ENCODE data around the gene CDKL1. TPM values are rescaled to one million over a fixed set of nuclear protein-coding genes. Genes with fewer than 3 reads are reported as not detected.

Gene CDKL1
- total RNA-seq, result 5.5 TPM

DNA sequence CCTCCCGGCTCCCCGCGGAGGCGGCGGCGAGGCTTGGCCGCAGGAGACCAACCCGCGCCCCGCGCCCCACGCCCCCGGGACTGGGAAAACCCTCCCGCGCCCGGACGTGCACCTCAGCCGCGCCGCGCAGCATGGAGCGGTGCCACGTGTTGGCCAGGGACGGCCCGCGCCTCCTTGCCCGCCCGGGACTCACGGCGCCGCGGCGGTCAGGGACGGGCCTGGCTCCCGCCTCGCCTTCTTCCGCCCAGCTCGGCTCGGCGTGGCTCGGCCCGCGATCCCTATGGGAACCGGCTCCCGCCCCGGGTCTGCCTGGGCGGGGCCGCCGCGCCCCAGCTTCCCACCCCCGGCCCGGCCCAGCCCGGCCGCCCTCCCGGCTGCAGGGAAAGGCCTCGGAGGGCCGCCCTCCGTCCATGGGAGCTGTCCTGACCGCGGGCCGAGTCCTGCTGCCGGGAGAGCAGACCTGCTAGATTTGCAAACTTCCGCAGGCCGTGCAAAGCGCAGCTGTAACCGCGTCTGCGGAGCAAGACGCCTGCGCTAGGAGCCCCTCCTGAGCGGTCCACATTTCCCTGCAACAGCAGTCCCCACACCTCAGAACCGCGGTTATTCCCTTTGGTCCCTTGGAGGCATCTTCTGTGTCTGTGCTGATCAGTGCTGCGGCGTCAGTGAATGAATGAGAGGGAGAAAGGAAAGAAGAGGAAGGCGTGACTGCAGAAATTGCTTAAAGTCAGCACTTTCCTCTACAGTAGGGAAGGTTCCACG is at the start of gene CDKL1:
CDKL1 (minus strand) TSS at position 251 of the 759 bp plus-strand sequence. CDS start 1,013 bp downstream, outside the sequence.
- DNase-seq, result peak; percentile 77

DNA sequence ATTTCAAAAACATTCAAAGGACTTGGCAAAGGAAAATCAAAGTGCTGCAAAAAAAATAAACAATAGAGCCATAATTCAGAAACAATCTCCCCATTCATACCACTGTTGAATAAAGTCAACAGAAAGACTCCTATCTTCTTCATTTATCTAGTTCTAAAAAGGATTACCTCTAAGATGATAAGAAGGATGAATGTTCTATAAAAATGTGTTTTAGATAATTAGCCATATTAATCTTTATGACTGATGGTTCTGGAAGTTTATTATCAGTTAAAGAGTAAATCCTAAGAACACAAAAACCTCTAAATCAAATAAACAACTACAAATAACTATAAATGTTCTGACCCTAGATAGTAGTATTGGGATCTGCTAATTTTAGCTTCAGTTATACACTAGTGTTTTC is 37.8 kb upstream of the CDKL1 start:
- no peak for DNase-seq

DNA sequence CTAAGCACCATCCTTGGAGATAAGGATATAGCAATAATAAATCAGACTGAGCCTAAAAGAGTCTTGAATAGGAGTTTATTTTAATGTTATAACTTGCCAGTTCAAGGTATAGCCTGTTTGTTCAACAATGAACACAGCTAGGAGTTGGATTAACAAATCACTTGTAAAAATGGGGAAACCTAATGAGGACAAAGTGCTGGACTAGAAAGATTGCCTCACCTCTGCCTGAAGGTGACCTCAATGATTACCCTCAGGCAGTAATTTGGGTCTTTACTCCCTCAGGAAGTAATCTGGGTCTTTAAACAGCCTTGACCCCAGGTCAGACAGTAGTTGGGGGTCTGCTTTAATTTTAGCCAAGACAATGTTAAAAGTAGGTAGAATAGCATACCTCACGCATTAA is 35.5 kb upstream of the CDKL1 start:
- no peak for DNase-seq

DNA sequence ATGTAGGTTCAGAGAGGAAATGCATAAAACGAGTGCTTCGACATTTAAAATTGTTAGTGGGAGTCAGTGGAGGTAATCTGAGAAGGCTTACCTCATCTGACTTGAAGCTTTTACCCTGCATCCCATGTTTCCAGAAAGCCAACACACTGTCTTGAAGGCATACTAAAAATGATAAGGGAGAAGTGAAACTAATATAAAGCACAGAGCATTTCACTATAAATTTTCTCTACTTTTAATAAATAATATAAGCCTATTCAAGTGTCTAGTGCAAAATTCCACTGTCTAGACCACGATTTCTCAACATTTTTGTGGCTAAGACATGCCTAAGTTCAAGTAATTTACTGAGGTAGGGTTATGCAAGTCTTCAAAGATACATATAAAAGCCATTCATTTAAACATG is 29.1 kb upstream of the CDKL1 start:
- no peak for DNase-seq

DNA sequence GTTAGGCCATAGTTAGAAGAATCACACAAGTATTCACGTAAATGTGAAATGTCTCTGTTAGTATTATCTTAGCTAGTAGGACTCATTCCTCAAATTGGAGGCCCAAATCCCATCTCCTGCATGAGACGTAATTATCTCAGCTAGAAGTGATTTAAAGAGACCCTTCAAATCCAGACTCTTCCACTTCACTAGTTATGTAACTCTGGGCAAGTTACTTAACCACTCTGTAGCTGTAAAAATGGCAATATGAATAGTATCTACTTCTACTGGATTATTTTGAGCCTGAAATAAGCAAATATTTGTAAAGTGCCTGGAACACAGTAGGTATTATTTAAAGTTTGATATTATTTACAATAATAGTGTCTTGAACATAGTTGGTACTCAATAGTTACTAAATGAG is 28.4 kb upstream of the CDKL1 start:
- no peak for DNase-seq

DNA sequence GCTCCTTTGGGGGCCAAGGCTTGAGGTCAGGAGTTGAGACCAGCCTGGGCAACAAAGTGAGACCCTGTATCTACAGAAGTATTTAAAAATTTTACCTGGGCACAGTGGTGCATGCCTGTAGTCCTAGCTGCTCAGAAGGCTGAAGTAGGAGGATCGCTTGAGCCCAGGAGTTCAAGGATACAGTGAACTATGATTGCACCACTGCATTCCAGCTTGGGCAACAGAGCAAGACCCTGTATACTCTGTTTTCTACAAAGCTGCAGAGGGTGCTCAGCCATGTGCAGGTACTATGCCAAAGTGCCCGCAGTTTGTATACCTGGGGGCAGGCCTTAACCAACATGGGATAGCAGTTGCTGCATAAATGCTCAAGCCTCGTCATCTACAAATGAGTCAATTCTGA is 26.8 kb upstream of the CDKL1 start:
- DNase-seq, result no peak

DNA sequence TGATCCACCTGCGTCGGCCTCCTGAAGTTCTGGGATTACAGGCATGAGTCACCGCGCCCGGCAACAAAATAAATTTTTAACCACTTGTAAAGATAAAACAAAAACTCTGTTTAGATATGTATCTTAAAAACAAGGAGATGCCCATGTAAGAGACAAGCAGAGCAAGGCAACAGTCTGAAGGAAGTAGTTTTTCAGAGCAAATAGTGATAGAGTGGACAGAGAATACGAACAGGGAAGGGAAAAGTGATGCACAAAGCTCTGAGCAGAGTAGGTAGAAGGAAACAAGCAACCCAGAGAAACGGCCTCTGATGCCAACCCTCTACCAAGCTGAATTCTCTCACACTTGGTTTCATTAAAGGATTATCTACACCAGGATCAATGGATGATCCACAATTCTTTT is 24.8 kb upstream of the CDKL1 start:
- no peak for DNase-seq

DNA sequence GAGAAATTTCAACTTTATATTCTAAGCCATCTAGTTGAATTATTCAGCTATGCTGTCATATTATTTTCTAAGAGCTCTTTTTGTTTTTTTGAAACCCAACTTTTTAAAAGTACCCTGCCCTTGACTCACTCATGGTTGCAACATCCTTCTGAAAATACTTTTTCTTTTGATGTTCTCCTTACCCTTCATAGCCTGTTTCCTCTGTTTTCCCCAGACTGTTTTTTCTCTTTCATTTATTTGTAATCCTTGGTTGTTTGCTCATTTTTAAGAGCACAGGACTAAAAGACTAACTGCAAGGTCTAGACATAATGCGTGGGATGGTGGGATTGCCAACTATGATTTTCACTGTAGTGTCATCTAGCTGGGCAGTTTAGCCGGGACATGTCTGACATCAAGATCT is 21.2 kb upstream of the CDKL1 start:
- DNase-seq, result no peak

DNA sequence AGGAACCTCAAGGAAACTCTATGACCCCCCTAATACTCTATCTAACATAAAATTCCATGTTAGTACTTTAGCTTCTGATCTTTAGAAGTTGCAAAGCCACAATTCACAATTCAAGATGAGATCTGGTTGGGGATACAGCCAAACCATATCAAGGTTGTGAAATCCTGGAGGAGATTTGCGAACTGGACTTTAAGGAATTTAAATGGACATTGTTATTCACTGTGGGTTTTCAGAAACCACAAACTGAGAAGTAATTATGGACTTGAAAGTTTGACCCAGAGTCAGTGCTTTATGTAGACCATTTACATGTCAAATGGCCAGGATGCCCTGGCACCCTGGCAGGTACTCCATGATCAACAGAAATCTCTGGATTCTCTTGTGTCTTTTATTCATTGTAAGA is 14.2 kb upstream of the CDKL1 start:
- DNase-seq, result no peak

DNA sequence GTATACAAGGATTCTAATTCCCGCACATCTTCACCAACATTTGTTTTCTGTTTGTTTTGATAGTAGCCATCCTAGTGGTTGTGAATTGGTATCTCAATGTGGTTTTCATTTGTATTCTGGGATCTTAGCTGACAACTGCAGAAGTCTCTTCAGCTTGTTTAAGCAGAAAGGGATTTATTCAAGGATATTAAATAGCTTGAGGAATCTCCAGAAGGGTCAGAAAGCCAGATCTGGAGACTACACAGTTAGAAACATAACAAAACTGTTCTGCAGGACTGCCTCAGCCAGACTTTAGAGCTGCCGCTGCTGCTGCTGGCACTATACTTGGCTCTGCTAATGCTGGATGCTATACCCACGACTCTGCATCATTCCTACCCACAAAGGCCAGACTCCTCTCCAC is 13.4 kb upstream of the CDKL1 start:
- DNase-seq, result no peak

DNA sequence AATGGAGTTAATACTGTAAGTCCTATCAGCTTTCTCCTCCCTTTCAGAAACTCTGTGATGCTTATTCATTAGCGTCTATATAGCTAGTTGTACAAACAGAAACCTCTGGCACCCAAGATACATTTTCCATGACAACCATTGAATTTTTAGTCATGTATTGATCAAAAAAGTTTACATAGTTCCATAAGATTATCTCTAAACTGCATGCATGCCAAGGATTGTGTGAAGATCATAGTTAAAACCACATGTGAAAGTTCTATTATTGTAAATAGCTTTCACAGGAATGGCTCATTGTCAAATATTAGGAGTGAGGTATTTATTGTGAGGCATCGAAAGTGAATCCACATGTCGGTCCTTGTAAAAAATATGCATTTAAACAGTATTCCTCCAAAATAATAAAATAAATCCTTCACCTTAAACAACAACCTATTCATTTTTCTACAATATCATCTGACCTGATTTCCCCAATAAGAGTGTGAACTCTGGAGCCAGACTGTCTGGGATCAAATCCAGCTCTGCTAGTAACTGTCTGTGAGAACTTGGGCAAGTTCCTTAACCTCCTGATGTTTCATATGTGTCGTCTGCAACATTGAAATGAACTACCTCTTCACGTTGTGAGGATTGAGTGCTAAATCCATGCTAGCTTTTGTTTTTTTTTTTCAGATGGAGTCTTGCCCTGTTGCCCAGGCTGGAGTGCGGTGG is 10.6 kb upstream of the CDKL1 start:
- DNase-seq, result peak; percentile 33

DNA sequence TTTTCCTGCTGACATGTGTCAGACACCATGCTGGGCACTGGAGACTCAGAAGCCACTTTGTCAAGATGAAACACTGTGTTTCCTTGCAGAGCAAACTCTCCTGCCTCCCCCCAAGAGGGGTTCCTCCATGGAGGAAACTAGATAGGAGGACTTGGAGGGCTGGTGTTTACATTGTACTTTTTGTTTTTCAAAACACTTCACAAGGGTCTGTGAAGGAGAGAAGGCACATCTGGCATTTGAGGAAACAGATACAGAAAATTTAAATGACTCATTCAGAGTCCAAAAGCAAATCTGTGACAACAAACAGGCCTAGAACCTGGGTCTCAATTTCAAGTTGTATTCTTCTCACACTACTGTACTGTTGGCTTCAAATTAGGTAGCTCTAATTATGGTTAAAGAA is 6.7 kb upstream of the CDKL1 start:
- no peak for DNase-seq

DNA sequence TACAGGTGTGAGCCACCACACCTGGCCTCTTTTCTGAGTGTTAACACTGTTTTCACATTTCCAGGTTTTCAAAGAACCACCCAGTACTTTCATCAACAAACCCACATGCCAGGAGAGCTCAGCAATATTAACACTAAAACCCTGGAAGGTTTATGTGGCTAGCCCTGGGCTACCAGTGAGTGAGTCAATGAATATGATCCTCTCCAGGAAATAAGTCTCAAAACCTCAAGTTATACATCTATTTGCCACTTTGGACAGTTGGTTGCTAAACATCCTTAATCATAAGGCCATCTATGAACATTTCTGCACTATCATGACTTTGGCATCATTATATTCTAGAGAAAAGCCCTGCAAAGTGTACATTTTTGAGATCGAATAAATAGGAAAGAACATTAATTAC is 6.3 kb upstream of the CDKL1 start:
- no peak for DNase-seq

DNA sequence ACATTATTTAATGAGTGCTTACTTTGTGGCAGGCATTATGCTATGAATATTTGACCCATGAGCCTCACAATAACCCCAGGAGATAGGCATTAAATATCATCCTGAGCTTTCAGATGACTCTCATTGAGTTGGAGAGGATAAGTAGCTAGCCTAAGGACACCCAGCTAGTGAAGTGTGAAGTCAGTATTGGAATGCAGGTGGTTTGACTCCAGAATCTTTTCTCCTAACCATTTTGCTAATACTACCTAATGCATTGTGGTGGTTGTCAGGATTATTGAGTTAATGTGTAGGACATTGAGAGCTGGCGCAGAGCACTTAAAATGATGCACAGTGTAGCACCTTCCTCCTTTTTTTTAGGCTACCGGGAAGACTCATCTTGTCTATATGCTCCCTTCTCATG is 3.8 kb upstream of the CDKL1 start:
- no peak for DNase-seq

DNA sequence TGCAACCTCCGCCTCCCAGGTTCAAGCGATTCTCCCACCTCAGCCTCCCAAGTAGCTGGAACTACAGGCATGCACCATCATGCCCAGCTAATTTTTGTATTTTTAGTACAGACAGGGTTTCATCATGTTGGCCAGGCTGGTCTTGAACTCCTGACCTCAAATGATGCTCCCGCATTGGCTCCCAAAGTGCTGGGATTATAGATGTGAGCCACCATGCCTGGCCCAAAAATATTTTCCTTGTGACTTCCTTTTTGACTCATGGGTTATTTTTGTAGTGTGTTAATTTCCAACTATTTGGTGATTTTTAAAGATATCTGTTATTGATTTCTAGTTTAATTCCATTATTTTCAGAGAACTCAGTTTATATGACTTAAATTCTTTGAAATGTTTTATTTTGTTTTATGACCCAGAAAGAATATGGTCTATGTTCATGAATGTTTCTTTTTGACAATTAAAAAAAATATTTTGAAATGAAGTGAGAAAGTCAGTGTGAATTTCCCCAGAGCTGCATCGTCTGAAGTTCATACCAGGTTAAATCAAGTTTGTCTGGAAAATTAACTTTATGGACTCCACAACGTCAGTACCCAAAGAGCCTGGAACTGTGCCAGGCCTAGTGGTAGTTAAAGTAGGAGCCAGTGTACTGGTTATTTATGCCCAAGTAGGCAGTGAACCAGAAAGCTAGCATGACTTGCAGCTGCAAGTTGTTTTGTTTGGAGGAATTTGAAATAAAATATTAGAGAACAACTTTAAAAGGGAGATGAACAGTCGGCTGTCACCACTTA is 2.8 kb upstream of the CDKL1 start:
- peak; percentile 45 for DNase-seq

DNA sequence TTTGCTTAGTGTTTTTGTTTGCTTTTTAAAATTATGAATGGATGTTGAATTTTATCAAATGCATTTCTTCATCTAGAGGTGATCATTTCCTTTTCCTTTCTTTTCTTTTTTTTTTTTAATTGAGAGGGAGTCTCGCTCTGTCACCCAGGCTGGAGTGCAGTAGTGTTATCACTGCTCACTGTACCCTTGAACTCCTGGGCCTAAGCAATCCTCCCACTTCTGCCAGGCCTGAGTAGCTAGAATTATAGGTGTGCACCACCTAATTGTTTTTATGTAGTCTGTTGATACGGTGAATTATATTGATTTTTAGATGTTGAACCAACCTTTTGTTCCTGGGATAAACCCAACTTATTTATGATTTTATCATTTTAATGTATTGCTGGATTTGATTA is 1.5 kb upstream of the CDKL1 start:
- no peak for DNase-seq

DNA sequence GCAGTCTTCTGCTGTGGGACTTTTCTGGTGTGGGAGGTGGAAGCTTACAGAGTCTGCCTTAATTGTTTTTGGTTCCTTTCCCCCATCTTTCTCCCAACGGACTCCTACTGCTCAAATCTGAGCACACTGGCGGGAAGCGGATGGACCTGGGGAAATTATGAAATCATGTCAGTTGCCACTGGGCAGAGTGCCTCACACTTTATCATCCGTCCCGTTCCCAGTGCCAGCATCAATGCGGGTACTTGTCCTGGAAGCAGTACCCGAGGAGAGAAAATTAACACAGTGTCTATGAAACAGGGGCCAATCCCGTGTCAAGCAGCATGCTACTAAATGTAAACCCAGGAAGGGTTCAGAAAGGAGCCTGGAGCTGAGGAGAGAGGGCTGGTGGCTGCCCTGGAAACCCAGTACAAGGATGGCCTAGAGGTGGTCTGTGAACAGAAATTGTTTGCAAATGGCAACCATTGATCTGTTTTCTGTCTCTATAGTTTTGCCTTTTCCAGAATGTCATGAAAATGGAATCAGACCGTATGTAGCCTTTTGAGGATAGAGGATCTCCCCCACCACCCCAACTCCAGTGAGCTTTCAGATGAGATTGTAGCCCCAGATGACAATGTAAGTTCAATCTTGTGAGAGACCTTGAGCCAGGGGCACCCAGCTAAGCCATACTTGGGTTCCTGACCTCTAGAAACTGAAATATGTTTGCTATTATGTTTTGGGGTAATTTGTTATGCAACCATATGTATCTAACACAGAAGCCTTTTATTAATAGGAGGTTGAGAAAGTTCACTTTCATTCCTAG is 908 bp upstream of the CDKL1 start:
- peak; percentile 31 for DNase-seq

DNA sequence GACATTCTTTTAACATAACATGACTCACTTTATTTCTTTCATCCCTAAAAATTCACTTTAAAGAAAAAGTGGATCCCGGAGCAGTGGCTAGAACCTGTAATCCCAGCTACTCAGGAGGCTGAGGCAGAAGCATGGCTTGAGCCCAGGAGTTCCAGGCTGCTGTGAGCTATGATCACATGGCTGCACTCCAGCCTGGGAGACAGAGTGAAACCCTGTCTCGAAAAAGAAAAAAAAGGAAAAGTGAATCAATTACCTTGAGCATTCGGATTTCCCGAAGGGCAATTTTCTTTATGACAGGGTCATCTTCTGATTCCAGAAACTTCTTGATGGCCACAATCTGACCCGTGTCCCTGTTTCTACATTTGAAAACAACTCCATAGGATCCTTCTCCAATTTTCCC is 1.2 kb downstream of the CDKL1 start:
- peak; percentile 16 for DNase-seq

DNA sequence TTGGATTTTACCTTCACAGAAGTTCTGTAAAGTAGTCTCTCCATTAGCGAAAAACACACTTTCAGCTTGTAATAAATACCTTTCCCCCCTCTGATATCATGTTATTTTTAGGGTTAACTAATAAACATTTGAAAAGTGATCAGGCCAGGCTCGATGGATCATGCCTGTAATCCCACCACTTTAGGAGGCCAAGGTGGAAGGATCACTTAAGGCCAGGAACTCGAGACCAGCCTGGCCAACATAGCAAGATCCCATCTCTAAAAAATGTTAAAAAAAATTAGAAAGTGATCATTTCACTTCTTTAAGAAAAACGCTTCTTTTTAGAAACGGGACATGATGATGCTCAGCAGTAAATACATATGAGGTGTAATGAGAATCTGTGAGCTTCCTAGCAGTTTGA is 2.0 kb downstream of the CDKL1 start:
- no peak for DNase-seq

DNA sequence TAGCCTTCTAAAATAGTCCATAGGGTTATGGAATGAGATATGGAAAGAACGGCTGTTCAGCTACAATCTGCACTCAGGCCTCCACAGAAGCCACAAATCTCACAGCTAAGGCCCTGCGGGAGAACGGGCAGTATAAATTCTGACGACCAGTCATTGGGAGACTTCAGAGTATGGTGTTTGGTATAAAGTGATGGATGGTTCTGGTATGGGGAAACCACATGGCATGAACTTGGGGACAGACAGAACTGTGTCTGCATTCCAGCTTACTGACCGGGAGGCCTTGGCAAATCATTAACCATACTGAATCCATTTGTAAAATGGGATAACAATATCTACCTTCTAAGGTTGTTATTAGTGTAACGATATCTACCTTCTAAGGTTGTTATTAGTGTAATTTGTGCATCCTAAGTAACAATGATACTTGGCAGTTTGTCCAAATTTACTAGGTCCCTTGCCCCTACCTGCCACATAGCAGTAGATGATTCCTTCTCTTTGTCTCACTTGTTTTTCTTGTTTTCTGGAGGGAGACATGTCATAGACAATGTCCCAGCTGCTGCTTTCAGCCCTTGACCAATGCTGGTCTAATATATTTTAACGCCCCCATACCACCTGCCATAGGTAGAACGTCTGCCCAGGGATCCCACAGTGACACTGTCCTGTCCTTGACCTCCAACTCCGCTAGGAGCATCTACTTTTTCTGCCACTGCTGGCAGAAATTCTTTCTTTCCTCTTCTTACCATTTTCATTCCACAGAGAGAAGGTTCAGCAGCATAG is 6.8 kb downstream of the CDKL1 start:
- no peak for DNase-seq

DNA sequence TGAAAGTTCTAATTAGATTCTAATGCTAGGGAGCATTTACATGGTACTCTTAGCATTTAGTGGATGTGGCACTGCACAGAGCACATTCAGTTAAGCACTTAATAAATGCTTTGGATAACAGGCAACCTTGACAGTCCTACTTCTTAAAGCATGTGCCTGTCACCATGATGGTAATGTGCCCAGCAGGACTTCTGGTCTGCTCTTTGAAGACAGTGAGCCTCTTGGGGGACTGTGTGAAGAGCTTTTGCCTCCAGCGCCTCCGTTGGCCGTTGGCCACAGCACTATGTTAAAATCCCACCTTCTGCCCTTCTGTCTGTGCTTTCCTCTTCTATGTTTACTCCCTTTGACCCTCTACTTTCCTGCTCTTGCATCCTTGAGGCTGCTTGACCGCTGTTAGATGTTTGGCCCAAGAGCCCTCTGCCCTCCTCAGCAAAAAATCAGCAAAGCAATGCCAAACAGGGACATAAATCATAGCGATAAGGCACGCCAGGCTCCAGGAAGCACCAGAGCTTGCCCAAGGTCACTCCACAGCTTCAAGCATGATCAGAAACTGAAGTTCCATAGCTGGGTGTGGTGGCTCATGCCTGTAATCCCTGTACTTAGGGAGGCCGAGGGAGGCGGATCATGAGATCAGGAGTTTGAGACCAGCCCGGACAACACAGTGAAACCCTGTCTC is 8.3 kb downstream of the CDKL1 start:
- DNase-seq, result no peak
